Tibial nerve (tissue), 4 donors: ENCODE results near the gene AEBP2.

Experiments used
- EP300 ChIP-seq, 2 donors: sonication (generic); formaldehyde crosslinking; IDR thresholded peaks; one replicate each; pipeline ENCODE4 v1.6.1; 2017; ENCODE audit warnings: antibody characterized with exemption in 2 of 2, mild to moderate bottlenecking in 1 of 2
- TF ChIP-seq, protein P1 (sequence below), 5 experiments: fragments of 200-600 bp in 3 of 5; fragments of 450-650 bp in 2 of 5; sonication (generic) in 3 of 5; IDR thresholded peaks; one replicate each; pipeline ENCODE4 v1.5.1; 2016 to 2019; ENCODE audit warnings: antibody characterized with exemption in 5 of 5, mild to moderate bottlenecking in 3 of 5, moderate library complexity in 2 of 5

DNA sequence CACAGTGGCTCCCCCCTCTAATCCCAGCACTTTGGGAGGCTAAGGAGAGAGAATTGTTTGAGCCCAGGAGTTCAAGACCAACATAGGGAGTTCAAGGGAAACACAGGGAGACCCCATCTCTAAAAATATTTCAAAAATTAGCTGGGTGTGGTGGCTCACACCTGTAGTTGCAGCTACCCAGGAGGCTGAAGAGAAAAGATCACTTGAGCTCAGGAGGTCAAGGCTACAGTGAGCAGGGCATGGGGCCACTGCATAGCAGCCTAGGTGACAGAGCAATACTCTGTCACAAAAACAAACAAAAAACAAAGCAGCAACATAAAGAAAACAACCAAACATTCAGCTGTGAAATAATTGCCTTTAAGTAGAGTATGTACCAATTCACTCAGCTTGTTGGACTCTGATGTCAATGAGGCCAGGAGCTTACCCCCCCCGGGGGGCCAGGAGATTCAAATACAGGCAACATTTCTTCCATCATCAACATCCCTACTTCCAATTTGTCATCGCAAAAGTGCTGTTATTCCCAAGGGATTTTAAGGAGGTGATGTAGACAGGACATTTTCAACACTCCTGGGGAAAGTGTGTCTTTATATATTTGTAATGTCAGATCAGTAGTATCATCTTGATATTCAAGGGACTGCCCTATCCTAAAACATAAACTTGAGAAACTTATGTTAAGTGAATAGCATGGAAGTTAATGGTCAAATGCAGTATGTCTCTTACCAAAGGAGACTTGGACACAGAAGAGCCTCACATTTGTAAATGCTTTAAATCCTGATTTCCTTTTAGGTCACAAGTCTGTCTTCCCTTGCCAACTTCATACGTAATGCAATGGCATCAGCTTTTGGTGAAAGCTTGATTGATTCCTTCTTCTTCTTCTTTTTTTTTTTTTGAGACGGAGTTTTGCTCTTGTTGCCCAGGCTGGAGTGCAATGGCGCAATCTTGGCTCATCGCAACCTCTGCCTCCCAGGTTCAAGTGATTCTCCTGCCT, 40.6 kb upstream of the AEBP2 start:
- TF ChIP-seq, protein P1, sequence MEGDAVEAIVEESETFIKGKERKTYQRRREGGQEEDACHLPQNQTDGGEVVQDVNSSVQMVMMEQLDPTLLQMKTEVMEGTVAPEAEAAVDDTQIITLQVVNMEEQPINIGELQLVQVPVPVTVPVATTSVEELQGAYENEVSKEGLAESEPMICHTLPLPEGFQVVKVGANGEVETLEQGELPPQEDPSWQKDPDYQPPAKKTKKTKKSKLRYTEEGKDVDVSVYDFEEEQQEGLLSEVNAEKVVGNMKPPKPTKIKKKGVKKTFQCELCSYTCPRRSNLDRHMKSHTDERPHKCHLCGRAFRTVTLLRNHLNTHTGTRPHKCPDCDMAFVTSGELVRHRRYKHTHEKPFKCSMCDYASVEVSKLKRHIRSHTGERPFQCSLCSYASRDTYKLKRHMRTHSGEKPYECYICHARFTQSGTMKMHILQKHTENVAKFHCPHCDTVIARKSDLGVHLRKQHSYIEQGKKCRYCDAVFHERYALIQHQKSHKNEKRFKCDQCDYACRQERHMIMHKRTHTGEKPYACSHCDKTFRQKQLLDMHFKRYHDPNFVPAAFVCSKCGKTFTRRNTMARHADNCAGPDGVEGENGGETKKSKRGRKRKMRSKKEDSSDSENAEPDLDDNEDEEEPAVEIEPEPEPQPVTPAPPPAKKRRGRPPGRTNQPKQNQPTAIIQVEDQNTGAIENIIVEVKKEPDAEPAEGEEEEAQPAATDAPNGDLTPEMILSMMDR (IDR thresholded peaks at IDR 0.05), result no peak
- no peak for TF ChIP-seq EP300 (IDR thresholded peaks at IDR 0.05)
